NCI-H1092 treated with DMSO at 0.1 percent for 48 hours (cell line): Measurements from ENCODE around the gene RAB3C.

Experiments
- DNase-seq: peaks from one replicate; lab custom pipeline; 2025; lab: John Stamatoyannopoulos, UW

The RAB3C gene

GRCh38 chr5:58731641-58732040, 148.8 kb downstream of the RAB3C start:
- no peak for DNase-seq

DNA sequence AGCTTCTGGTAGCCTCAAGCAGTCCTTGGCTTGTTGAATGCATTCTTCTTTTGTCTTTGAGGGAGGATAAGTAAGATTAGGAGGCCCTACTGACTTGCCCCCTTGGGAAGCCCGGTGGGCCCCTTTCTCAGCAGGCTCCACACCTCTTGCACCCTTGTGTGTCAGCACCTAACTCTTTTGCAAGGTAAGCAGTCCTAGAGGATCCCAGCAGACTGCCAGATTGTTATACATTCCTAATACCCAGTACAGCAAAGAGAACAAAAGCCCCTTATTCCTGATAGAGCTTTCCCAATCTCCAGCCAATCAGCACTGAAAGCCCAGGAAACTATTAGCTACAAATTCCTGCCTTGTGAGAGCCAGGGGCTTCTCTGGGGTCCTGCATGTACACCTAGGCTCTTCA, 152.8 kb downstream of the RAB3C start:
- DNase-seq, result no peak

DNA sequence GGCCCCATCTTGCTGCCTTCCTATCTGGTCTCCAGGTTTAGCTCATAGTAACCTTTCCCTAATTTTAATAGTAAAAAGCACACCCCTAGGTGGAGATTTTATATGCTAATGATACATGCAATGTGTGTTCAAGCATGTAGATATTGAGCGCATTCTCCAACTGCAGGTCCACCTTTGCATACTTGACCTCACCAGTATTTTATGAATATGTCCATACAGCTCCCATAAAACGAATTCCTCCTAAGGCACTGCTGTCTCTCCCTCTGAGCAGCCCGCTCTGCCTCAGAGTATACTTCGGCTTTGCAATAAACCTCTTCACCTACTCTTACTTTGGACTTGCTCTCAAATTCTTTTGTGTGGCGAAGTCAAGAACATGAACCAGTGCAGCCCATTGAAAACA, 153.3 kb downstream of the RAB3C start:
- no peak for DNase-seq

GRCh38 chr5:58737671-58738070, 154.8 kb downstream of the RAB3C start:
- no peak for DNase-seq

- no peak for DNase-seq
Measured at GRCh38 chr5:58738336-58738735, 155.5 kb downstream of the RAB3C start.

DNA sequence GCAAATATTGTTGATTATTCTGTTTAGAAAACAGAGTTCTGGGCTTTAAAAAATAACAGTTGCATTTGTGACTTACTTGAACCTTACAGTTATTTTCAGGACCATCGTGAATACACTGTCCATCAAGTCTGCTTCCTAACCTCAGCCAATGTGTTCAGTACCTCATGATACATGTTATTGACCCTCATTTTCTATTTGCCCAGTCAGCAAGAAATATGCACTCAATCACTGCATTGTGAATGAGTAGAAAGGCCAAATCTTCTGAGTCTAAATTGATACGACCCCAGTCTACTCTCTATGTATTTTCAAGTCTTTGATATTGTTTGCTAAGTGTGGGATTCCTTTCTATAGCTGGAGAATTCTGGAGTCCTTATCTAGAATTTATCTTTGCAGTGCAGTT, 156.2 kb downstream of the RAB3C start:
- DNase-seq, result no peak

DNA sequence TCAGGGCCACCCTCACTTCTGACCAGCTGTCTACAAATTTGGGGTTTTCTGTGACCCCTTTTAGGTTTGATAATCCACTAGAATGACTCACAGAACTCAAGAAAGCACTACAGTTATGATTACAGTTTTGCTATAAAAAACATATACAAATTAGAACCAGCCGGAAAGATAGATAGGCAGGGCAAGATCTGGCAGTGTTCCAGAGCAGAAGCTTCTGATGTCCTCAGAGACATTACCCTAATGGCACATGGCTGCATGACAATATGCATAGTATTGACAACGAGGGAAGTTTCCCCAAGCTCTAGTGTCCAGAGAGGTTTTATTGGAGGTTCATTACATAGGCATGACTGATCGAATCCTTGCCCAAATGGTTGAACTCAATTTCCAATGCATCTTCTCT, 158.1 kb downstream of the RAB3C start:
- DNase-seq, result no peak

DNA sequence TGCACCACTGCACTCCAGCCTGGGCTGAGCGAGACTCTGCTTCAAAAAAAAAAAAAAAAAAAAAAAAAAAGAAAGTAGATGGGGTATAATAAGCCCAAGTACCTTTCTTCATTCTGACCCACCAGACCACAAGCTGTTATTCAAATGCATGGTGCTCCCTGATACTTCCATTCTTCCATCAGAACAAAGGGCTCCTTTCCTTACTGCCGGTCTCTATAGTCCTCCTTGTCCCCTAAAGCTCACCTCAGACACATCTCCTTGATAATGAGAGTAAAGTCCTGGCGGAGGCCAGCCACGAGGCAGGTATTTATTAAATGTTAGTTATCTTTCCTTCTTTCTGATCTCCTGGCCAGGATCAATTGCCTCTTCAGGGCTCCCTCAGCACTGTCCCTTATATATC, 162.5 kb downstream of the RAB3C start:
- no peak for DNase-seq

DNA sequence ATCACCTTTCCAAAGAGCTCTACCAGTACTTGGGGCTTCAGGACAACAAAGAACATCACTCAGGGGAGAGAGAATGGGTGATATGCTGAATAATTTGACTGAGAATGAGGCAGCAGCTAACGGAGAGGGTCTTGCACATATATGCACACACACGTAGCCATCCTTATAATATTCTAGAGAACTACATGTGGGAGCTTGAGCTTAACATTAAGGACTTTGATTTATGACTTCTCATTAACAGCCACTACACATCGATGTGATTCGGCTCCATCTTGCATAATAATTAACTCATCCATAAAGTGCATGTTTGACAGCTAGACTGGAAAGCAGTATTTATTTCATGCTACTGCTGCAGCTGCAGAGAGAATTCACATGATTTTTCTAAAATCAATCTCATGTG, 163.4 kb downstream of the RAB3C start:
- DNase-seq, result no peak

- no peak for DNase-seq
Measured at GRCh38 chr5:58750036-58750435, 167.2 kb downstream of the RAB3C start.

GRCh38 chr5:58751222-58751837, 168.5 kb downstream of the RAB3C start:
- DNase-seq, result no peak

GRCh38 chr5:58752104-58752503, 169.2 kb downstream of the RAB3C start:
- DNase-seq, result no peak

- no peak for DNase-seq
Measured at GRCh38 chr5:58753446-58753845, 170.6 kb downstream of the RAB3C start.

- no peak for DNase-seq
Measured at GRCh38 chr5:58754250-58754649, 171.4 kb downstream of the RAB3C start.

DNA sequence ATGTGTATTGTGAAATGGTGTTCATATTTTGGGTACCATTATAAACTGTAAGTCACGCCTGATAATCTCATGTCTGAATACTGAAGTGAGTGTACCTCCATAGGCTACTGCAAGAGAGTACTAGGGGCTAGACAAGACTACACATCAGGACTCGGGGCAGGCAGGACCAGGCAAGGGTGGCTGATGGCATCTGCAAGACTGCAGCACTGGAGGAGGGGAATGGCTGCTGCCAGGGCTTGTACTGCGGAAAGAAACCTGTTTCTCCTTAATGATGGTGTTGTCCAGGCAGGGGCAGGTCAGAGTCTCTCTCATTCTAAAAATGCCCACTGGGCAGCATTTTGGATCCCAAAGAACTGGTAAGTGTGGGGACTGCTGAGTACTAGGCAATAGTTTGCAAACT, 172.5 kb downstream of the RAB3C start:
- no peak for DNase-seq

DNA sequence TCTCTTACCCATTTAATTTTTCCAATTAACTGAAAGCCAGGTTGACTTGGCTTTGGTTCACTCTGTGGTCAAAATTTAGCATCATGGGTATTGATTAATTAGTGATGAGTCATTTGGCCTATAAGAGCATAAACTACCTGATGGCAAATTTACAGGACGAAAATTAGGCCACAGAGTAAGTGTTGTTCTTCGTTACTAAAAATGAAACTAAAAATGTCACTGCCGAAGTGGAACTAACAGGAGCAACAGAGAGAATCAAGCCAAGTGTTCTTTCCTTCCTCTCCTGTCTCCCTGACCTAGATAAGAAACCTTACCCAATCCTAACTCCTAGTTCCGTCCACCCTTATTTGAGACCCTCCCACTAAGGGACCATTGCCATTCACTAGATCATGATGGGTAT, 176.9 kb downstream of the RAB3C start:
- no peak for DNase-seq

DNA sequence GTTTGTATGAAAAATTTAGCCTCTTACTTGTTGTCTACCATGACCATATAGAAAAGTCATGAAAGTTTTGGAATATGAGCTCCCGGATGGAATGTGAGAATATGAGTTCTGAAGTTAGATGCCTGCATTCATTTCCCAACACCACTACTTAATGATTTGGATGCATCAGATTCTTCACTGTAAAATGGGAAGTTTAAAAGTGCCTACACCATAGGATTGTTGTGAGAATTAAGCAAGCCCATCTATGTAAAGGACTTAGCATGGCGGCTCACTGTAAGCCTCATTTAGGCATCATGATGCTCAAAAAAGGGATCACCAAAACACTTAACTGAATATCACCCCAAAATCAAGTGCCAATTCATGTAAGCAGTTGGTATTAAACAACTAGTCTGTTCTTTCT, 177.3 kb downstream of the RAB3C start:
- DNase-seq, result no peak

- no peak for DNase-seq
Measured at GRCh38 chr5:58761407-58761806, 178.5 kb downstream of the RAB3C start.

GRCh38 chr5:58763390-58763789, 180.5 kb downstream of the RAB3C start:
- DNase-seq, result no peak

GRCh38 chr5:58764199-58764598, 181.3 kb downstream of the RAB3C start:
- no peak for DNase-seq

- no peak for DNase-seq
Measured at GRCh38 chr5:58765058-58765457, 182.2 kb downstream of the RAB3C start.

GRCh38 chr5:58767104-58767503, 184.2 kb downstream of the RAB3C start:
- peak; percentile 9 for DNase-seq

GRCh38 chr5:58770136-58770535, 187.3 kb downstream of the RAB3C start:
- no peak for DNase-seq

GRCh38 chr5:58771796-58772195, 188.9 kb downstream of the RAB3C start:
- no peak for DNase-seq
